ENCODE data around the gene MOCS1. TPM values are rescaled to one million over a fixed set of nuclear protein-coding genes. Genes with fewer than 3 reads are reported as not detected.

MOCS1 gene
- total RNA-seq, 1 experiment from 2014 or later: not detected

- no peaks in the 10 kb centered on the region for H3K9me2 ChIP-seq (ENCODE audit: insufficient read depth)
- H3K36me3 ChIP-seq (ENCODE audit: low read depth): no peaks in the 10 kb centered on the region
- no peaks in the 10 kb centered on the region for H3K4me1 ChIP-seq (replicated peaks; ENCODE audit: insufficient read depth)
- no peaks in the 10 kb centered on the region for H4K20me1 ChIP-seq (ENCODE audit: insufficient read depth)
- H3K79me2 ChIP-seq (ENCODE audit: low read depth): no peaks in the 10 kb centered on the region
- no TSS peak for BruUV-seq (replicated peaks)
- ChIA-PET POLR2A (ENCODE audit: unreplicated experiment) (no interaction called here), CTCF (no interaction called here)
- no peaks in the 10 kb centered on the region for H3K9me3 ChIP-seq (ENCODE audit: insufficient read depth, low read depth)
- H3K27ac ChIP-seq: no peak overlapping the region
- H2AFZ ChIP-seq: no peak overlapping the region
- no peaks in the 10 kb centered on the region for H3F3A ChIP-seq (ENCODE audit: insufficient read depth, low read depth)
- TF ChIP-seq CTCF (conservative IDR thresholded peaks at IDR 0.05) (no peak), EZH2 (IDR thresholded peaks at IDR 0.05; ENCODE audit: low read depth) (no peak)
- no peak for DNase-seq
- intact Hi-C loops (cut with micrococcal nuclease; ENCODE audit: unreplicated experiment): no loop called here
- peaks cover 33% of the 10 kb centered on the region for H3K27me3 ChIP-seq (ENCODE audit: insufficient read depth, low read depth)
- H3K4me3 ChIP-seq: no peak overlapping the region
- no peak overlapping the region for H3K4me2 ChIP-seq
Observed at GRCh38 chr6:39935241-39935640, 979 bp upstream of the MOCS1 start.

- Histone ChIP-seq H3K27ac (no peak overlapping the region), H3K27me3 (ENCODE audit: insufficient read depth, low read depth) (peaks cover 38% of the 10 kb centered on the region), H3K79me2 (ENCODE audit: low read depth) (no peaks in the 10 kb centered on the region), H3K9me2 (ENCODE audit: insufficient read depth) (no peaks in the 10 kb centered on the region), H3K4me3 (no peak overlapping the region), H3K9me3 (ENCODE audit: insufficient read depth, low read depth) (no peaks in the 10 kb centered on the region), H3K4me1 (replicated peaks; ENCODE audit: insufficient read depth) (no peaks in the 10 kb centered on the region), H4K20me1 (ENCODE audit: insufficient read depth) (no peaks in the 10 kb centered on the region), H3K4me2 (no peak overlapping the region), H3F3A (ENCODE audit: insufficient read depth, low read depth) (no peaks in the 10 kb centered on the region), H3K36me3 (ENCODE audit: low read depth) (no peaks in the 10 kb centered on the region), H2AFZ (no peak overlapping the region)
- no TSS peak for BruUV-seq (replicated peaks)
- DNase-seq: no peak
- TF ChIP-seq EZH2 (IDR thresholded peaks at IDR 0.05; ENCODE audit: low read depth): no peak
- TF ChIP-seq CTCF (conservative IDR thresholded peaks at IDR 0.05): no peak
- POLR2A ChIA-PET (ENCODE audit: unreplicated experiment): no interaction called here
- intact Hi-C loops (cut with micrococcal nuclease; ENCODE audit: unreplicated experiment): no loop called here
- CTCF ChIA-PET: no interaction called here
Observed at GRCh38 chr6:39933669-39934130, 562 bp downstream of the MOCS1 start.

GRCh38 chr6:39932386-39932910, 1.8 kb downstream of the MOCS1 start:
- CTCF ChIA-PET: no interaction called here

More at GRCh38 chr6:39932386-39932910, 1.8 kb downstream of the MOCS1 start:
- no peak overlapping the region for H3K4me3 ChIP-seq
- no peaks in the 10 kb centered on the region for H3K36me3 ChIP-seq (ENCODE audit: low read depth)
- POLR2A ChIA-PET (ENCODE audit: unreplicated experiment): no interaction called here
- H3K27ac ChIP-seq: no peak overlapping the region
- BruUV-seq (replicated peaks): no TSS peak
- H3K9me3 ChIP-seq (ENCODE audit: insufficient read depth, low read depth): no peaks in the 10 kb centered on the region
- no peaks in the 10 kb centered on the region for H3F3A ChIP-seq (ENCODE audit: insufficient read depth, low read depth)
- H3K4me2 ChIP-seq: no peak overlapping the region
- TF ChIP-seq CTCF (conservative IDR thresholded peaks at IDR 0.05) (no peak), EZH2 (IDR thresholded peaks at IDR 0.05; ENCODE audit: low read depth) (no peak)
- H4K20me1 ChIP-seq (ENCODE audit: insufficient read depth): no peaks in the 10 kb centered on the region
- no peaks in the 10 kb centered on the region for H3K4me1 ChIP-seq (replicated peaks; ENCODE audit: insufficient read depth)
- intact Hi-C loops (cut with micrococcal nuclease; ENCODE audit: unreplicated experiment): no loop called here
- H3K27me3 ChIP-seq (ENCODE audit: insufficient read depth, low read depth): peaks cover 48% of the 10 kb centered on the region
- H3K79me2 ChIP-seq (ENCODE audit: low read depth): no peaks in the 10 kb centered on the region
- no peak for DNase-seq
- H3K9me2 ChIP-seq (ENCODE audit: insufficient read depth): no peaks in the 10 kb centered on the region
- no peak overlapping the region for H2AFZ ChIP-seq
